ENCODE results near the gene SUMF2.
"Not testable (repeated sequence)": the region's sequence is repeated elsewhere in the genome, so short reads cannot be mapped to it uniquely, and the experiment has no call there.

SUMF2 gene

DNA sequence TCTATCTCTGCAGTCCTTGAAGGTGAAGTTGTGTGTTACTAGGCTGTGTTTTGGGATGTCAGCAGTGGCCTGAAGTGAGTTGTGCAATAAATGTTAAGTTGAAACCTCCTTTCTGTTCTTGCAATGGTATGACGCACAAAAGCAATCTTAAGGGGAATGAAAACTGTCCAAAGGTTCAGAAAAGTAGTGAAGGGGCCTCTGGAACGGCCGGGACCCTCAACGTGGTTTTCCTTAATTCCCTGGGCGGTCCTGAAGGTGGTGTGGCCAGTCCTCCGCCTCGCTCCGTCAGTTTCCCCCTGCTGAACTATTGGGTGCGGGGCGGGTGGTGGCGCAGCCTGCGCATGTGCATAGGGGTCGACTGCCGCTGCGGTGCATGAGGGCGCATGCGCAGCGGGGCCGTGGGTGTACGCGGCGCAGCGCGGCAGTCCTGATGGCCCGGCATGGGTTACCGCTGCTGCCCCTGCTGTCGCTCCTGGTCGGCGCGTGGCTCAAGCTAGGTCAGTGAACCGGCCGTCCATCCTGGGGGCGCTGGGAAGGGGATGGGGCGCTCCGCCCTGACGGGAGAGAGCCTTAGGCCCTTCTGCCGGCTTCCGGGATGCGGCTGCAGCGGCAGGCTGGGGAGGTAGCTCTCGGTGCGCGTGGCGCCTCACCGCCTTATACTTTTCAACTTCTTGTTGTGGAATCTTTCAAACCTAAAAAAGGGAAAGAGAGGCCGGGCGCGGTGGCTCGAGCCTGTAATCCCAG, at the start of gene SUMF2:
Gene SUMF2, plus strand, starts transcription at position 405 of the 744 bp plus-strand sequence. Its CDS starts 26 bp downstream, at position 431.
- peak; percentile 86 to 95 for DNase-seq

DNA sequence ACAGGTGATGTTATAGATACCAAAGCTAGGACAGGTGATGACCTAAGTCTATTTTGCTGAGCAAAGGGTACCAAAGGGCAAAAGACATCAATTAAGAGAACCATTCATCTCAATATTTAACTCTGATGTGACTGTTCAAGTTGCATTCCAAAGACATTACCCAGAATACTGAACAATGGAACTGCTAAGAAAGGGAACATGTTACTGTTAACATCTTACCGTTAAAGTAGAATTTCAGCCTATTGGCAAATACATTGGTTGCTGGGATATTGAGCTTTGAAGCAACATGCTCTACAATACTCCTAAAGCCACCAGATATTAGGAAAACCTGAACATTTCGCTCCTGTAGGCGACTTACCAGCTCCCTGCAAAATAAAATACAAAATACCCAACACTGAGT, 47.1 kb upstream of the SUMF2 start:
- DNase-seq, result not testable (repeated sequence)

GRCh38 chr7:56019501-56019900, 44.6 kb upstream of the SUMF2 start:
- DNase-seq, result no peak

GRCh38 chr7:56023500-56023899, 40.6 kb upstream of the SUMF2 start:
- DNase-seq, result no peak

- no peak for DNase-seq
Measured at GRCh38 chr7:56026538-56026937, 37.5 kb upstream of the SUMF2 start.

DNA sequence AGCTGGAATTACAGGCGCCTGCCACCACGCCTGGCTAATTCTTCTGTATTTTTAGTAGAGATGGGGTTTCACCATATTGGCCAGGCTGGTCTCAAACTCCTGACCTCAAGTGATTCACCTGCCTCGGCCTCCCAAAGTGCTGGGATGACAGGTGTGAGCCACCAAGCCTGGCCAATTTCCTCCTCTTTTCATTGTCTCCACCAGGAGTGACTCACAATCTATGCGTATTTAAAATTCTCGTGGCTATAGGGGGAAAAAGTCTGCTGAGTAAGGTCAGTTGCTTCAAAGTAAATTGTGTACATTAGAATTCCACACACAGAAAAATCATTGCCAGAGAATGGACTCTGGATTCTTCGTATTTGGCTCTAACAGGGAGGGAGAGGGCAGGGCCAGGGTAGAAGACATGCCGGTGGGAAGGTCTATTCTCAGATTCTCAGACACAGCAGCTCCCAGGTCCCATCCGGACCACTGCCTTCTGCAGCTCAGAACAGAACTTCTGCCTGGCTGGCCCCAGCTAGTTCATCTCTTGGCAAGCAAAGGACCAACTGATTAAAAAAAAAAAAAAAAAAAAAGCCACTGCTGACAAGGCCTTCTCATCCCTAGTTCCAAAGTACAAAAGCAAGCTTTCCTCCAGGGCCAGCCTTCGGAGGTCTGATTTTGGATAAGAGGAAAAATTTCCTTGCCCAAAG, 35.0 kb upstream of the SUMF2 start:
- DNase-seq, result no peak

- DNase-seq, result no peak
Measured at GRCh38 chr7:56030340-56030739, 33.7 kb upstream of the SUMF2 start.

GRCh38 chr7:56031556-56031955, 32.5 kb upstream of the SUMF2 start:
- DNase-seq, result not testable (repeated sequence)

- DNase-seq, result not testable (repeated sequence)
Measured at GRCh38 chr7:56032578-56032977, 31.5 kb upstream of the SUMF2 start.

DNA sequence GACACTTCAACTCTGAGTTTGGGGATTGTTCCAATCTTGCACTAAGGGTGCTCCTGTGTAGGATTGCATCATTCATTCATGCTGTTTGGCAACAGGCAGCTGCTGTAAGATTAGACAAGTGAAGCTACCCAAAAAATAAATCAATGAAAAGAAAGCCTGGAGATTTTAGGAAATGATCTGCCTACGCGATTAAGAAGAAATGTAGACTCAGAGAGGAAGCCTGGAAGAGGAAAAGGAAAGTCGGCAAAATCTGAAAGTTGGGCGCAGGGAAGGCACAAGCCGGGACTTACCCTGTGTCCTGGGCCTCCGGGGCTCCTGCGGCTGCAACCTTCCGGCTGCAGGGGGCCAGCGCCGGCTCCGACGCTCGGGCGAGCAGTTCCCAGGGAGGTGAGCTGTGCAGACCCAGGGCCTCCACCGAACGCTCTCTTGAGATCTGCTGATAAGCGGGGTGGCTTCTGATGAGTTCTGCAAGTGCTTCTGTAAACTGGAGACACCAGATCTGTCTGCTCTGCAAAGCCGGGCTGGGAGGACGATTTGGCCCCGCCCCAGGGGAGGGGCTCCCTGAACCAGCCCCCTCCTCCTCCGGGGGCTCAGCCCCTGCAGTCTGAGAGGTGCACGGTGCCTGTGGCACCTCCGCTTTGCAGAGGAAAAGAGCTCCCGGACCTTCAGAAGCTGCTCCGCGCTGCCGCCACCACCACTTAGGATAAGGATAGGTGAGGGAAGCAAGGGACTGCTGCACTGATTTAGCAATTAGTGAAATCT, 30.2 kb upstream of the SUMF2 start:
- DNase-seq, result peak; percentile 90 to 97

- DNase-seq, result no peak
Measured at GRCh38 chr7:56040730-56041129, 23.4 kb upstream of the SUMF2 start.

DNA sequence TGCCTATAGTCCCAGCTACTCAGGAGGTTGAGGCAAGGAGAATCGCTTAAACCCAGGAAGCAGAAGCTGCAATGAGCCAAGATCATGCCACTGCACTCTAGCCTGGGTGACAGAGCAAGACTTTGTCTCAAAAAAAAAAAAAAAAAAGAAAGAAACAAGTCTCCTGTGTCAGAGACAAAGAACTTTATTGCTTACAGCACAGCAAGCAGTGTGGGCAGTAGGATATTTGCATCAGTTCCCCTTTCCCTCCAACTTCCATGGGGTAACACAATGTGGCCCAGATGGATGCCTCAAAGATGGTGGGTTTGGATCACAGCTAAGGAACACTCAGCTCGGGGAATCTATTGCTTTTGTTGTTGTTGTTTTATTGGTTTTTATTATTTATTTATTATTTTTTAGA, 18.3 kb upstream of the SUMF2 start:
- not testable (repeated sequence) for DNase-seq

- no peak for DNase-seq
Measured at GRCh38 chr7:56046721-56047445, 17.2 kb upstream of the SUMF2 start.

- not testable (repeated sequence) for DNase-seq
Measured at GRCh38 chr7:56047446-56048116, 16.5 kb upstream of the SUMF2 start.

- no peak for DNase-seq
Measured at GRCh38 chr7:56048245-56048644, 15.8 kb upstream of the SUMF2 start.

DNA sequence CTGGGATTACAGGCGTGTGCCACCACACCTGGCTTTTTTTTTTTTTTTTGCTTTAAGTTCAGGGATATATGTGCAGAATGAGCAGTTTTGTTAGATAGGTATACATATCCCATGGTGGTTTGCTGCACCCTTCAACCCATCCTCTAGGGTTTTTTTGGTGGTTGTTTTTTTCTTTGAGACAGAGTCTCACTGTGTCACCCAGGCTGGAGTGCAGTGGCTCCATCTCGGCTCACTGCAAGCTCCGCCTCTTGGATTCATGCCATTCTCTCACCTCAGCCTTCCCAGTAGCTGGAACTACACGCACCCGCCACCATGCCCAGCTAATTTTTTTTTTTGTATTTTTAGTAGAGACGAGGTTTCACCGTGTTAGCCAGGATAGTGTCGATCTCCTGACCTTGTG, 15.3 kb upstream of the SUMF2 start:
- DNase-seq, result peak; percentile 41 to 78

DNA sequence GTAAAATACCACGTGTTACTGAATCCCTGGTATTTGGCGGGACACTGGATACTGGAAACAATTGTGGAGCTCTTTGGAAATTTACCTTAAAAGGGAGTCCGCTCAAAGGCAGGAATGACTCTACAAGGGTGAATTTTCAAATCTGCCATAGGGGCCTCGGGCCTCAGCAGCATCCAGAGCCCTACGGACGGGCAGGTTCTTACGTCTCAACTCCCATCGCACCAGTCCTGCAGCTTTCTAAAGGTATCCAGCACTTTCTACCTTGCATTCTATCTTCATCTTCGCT, 13.1 kb upstream of the SUMF2 start:
- DNase-seq, result no peak

DNA sequence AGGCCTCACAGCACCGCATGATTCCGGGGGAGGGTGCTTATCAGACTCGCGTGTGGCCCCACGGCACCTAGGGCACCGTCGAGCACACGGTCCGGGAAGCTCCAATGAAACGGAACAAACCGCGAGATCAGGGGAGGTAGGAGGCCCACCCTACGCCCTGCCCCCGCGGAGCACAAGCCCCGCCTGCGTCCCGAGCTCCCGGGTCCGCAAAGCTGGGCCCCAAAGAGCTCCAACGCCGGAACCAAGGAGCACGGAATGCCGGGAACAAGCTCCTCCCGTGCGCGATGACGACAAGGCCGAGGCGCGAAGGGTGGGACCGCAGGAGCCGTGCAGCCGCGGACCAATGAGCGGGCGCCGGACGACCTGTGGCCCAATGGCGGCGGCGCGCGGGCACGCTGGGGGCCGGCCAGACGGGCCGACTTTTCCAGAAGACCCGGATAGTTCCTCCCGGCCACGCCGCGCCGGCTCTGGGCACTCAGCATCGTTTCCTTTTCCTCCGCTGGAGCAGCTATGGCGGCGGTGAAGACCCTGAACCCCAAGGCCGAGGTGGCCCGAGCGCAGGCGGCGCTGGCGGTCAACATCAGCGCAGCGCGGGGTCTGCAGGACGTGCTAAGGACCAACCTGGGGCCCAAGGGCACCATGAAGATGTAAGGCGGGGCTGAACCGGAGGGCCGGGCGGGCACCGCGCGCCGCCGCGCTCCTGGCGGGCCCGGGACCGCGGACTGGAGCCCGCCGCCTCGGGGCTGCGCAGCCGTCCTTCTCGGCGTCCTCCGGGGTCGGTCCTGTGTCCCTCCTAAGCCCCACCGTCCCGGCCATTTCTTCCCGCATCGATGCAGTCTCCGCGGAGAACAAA, 12.5 kb upstream of the SUMF2 start, which contains the start of the genes CCT6A and PSPH:
Gene CCT6A, plus strand, starts transcription at position 427 of the 853 bp plus-strand sequence. Its CDS starts 84 bp downstream, at position 511.
Gene PSPH, minus strand, starts transcription at position 106 of the 853 bp plus-strand sequence. CDS start 30,232 bp downstream, outside the sequence.
- peak; percentile 99 to 100 for DNase-seq

- DNase-seq, result no peak
Measured at GRCh38 chr7:56053379-56053778, 10.7 kb upstream of the SUMF2 start.

DNA sequence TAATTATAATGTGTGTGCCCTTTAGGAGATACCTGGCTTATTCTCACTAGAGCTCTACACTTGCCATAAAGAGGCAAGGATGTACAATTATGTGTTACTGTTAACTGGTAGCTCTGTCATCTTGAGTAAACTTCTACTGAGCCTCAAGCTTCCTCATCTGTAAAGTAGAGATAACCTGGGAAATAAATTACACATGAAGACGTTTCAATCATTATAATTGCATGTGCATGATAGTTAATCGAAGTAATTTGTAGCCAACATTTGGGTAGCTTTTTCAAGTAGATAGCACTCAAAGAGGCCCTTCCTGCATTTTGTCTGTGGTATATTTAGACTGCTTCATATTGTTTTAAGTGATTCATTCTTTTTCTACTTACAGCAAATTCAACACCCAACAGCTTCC, 10.1 kb upstream of the SUMF2 start:
- no peak for DNase-seq

GRCh38 chr7:56062382-56062781, 1.7 kb upstream of the SUMF2 start:
- DNase-seq, result no peak

Data from SHP77 (cell line).